HG03521 (cell line): ENCODE results near the gene RAB8B.
"Not testable (repeated sequence)": the region's sequence is repeated elsewhere in the genome, so short reads cannot be mapped to it uniquely, and the experiment has no call there.

Experiments used
- ATAC-seq: cut with Tn5 transposase; IDR thresholded peaks from one replicate; pipeline ENCODE4 v1.9.1; 2021; ENCODE audit warnings: mild to moderate bottlenecking, moderate library complexity; ENCODE audit not compliant: unreplicated experiment

Gene RAB8B

GRCh38 chr15:63233667-63234423 is 44.4 kb downstream of the RAB8B start:
- no peak for ATAC-seq

DNA sequence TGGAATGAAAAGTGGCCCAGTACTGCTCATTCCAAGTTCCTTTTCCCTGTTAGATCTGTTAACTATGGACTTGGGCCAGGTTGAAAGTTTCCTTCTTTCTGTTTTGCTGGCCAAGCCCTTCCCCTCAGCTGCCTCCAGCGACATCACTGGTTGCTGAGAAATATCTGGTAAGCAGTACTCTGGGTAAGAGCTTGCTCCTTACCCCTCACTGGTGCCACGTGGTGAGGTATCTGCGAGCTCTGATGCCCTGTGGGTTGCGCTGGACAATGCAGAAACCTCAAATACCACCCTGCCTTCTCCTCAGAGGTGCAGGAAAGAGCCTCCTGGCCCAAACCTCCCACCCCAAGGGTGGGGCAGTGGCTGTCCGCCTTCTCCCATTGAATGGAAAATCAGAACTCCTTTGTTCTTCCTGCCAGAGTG is 45.1 kb downstream of the RAB8B start:
- ATAC-seq: no peak

GRCh38 chr15:63236272-63236671 is 46.9 kb downstream of the RAB8B start:
- ATAC-seq: no peak

- not testable (repeated sequence) for ATAC-seq
Measured at GRCh38 chr15:63237086-63237485, 47.7 kb downstream of the RAB8B start.

DNA sequence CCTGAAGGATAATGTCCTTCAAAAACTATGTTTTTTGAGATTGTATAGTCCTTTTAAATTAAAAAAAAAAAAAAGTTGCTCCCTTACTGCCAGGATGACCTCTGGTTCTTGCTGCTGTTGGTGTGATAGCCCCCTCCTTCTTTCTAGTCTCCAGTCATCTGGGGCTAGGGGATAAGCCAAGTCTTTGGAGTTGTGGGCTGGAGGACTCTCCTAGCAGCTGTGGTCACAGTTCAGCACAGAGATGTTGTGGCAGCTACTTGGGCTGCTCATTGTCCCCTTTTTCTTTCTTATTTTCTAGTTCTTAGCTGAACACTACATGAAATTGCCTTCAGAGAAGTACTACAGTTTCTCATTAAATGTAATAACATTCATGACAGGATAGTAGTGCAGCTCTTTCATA is 48.8 kb downstream of the RAB8B start:
- no peak for ATAC-seq

GRCh38 chr15:63238796-63239195 is 49.4 kb downstream of the RAB8B start:
- ATAC-seq: no peak

DNA sequence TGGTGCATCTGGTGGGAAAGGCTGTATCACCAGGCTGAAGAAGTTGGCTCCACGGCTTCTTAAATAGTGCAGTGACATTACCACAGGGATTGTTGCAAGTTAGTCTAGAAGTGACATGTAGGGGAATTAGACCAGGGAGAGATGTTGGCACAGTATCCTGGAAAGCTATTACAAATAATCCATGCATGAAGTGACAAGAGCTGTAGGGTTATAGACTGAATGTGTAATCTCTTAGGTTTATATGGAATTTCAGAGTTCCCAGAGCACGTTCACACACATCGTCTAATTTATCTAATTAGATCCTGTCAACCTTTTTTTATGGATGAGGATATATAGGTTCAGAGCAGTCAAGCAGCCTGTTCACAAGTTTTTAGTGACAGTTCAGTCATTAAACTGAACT is 50.7 kb downstream of the RAB8B start:
- ATAC-seq: no peak

GRCh38 chr15:63241316-63241715 is 51.9 kb downstream of the RAB8B start:
- ATAC-seq: no peak

- no peak for ATAC-seq
Measured at GRCh38 chr15:63243101-63243500, 53.7 kb downstream of the RAB8B start.

DNA sequence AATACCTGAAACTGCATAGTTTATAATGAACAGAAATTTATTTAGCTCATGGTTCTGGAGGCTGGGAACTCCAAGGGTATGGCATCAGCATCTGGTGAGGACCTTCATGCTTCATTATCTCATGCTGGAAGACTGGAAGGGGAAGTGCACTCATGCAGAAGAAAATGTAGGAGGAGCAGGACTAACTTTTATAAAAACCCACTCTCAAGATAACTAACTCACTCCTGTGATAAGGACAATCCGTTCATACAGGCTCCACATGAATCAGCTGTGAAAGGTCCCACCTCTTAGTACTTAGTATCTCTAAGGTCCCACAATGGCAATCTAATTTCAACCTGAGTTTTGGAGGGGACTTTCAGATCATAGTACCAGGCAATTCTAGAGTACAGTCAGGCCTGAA is 54.4 kb downstream of the RAB8B start:
- ATAC-seq: no peak

DNA sequence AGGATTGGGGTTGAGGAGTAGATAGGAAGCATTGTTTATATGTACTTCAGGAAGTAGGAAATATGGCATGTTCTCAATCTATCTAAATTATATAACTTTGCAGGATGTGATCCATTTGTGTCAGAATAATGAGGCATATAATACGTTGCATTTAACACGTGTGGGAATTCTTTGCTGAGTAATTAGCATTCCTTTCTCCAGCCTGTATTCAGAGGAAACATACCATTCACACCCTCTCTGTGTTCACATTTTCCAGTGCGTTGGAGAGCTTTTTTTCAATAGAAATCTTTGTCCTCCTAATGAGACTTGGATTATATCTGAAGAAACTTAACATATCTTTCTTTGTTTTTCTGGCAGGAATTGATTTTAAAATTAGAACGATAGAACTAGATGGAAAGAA is 55.0 kb downstream of the RAB8B start:
- ATAC-seq: no peak

DNA sequence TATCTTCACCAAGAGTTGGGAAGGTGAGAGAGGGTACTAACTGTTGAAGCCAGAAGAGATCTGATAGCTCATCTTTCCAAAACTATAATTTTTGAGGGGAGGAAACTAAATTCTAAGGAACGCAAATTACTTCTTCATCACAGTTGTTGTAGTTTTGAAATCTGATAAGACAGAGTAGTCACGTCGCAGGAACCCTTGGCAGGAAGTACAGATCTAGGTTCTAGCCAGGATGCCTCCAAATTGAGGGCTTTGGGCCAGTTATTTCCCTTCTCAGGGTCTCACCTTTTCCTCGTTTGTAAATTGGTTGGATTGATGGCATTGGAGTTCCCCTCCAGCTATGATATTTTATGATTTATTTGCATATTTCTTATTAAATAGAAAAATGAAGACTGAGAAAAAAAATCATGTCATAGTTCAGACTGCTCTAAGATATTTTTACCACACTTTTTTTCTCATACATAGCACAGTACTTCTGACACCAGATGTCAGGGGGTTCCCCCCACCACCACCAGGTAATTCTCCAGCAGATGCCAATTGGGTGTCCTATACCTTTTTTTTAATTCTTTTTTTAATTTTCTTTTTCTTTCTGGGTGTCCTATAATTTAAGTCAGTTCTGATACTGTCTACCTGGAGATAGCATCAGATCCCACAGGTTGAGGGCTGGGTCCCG is 55.7 kb downstream of the RAB8B start:
- ATAC-seq: no peak

DNA sequence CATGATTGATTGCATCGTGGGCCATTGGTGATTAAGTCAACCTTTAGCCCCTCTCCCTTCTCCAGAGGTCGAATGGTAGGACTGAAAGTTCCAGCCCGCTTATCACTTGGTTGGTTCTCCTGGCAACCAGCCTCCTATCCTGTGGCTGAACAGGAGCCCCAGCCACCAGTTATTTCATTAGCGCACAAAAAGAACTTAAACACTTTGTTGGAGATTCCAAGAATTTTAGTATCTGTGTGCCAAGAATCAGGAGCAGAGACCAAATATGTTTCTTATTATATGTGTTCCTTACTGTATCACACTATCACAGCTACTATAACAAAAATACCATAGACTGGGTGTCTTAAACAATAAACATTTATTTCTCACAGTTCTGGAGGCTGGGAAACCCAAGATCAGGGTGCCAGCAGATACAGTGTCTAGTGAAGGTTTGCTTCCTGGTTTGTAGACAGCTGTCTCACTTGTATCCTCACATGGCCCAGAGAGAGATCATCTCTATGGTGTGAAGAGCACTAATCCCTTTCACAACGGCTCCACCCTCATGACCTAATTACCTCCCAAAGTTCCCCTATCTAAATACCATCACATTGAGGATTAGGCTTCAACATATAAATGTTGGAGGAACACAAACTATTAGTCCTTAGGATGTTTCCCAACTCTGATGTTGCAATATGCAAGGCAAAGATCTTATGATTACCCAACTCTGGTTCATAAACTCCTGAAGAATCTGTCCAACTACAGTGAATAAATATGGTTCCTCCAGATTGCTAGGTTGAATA is 57.5 kb downstream of the RAB8B start:
- no peak for ATAC-seq

GRCh38 chr15:63250312-63250965 is 61.0 kb downstream of the RAB8B start:
- no peak for ATAC-seq

DNA sequence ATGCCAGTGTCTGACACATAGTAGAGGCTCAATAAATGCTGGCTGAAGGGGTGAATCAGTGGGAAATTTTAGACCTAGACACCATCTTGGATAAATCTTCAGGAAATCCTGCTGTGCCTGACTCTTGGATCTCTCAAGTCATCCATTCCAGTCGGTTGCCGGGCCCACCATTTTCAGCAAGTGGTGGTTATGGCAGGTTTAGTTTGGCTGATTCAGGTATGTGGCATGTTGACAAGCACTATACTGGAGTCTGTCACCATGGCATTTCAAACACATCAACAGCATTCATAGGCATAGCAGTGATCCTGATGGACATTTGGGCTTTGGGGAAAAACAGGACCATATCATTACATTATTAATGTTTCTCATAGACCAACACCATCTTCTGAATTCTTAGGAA is 62.3 kb downstream of the RAB8B start:
- no peak for ATAC-seq

DNA sequence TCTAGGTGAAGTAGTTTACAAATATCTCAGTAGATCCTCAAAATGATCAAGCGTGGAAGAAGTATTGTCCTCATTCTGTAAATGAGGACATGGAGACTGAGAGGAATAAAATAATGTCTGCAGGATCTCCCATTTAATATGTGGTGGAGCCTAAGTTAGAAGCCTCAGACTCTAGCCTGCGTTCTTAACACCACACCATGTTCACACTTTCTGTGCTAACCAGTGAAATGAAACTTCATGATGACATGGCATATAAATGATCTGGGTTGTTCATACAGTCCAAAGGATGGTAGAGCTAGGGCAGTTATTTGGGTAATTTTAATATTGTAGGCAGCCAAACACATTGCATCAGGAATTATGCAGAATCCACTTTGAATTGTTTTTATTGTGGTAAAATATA is 62.9 kb downstream of the RAB8B start:
- no peak for ATAC-seq

DNA sequence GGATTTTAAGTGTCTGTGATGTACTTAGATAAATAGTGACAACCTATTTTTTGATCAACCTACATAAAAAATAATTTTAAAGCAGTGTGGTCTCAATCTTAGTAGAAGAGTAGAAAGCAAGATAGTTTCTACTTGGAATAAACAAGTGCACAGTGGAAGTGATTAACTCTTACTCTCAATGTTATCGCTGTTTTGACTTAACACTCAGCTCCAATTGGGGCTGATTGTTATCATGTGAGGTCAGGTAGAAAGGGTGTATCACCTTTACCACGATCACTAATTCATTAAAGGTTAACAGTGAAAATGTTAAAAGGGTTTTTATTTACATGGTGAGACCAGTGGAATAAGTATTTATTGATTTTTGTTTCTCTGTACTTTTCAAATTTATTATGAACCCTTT is 65.6 kb downstream of the RAB8B start:
- no peak for ATAC-seq

DNA sequence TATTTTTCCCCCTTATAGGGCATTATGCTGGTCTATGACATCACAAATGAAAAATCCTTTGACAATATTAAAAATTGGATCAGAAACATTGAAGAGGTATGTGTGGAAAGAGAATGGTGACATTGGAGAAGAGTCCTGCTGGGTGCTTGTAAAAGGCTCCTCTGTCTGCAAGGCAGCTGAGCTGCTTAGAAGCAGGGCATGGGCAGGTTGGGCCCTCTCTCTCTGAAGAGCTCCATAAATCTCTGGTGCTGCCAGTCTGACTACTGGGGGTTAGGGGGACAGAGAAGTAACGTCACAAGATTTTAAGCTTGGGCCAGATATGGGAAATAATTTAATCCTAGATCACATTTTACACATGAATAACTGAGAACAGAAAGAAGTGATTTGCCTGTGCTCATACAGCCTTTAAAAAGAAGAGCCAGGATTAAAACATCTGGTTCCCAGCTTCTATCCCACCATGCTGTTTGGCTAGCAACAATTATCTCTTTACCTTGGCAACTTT is 66.1 kb downstream of the RAB8B start:
- no peak for ATAC-seq

DNA sequence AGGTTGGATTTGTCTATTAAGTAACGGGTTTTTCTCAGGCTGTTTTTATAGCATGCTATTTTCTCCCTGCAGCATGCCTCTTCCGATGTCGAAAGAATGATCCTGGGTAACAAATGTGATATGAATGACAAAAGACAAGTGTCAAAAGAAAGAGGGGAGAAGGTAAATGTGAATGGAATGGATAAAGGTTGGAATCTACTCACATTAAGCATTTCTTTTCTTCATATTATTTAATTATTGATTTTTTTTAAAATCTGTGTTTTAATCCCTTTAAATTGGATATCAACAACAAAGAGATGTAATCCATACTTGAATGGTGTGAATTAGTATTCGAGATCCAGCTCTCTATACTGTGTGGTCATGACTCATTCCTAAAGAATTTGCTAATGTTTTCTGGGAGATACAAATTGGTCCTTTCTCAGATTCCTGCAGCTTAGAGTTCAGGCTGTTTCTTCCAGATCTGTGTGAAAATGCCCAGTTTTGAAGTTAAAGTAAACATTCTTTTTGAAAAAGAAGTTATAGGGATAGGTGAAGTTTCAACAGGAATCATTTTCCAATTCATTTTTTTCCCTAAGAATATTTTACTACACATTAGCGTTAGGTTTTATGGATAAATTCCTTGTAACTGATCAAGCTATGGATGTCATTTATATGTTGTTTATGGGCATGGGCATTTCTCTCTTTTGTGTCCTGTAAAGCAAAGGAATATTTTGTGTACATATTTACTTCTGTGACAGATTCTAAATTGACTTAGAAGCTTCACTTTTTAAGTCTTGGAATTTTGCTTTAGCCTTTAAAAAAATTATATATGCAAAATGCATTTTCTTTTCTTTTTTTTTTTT is 67.2 kb downstream of the RAB8B start:
- ATAC-seq: no peak

DNA sequence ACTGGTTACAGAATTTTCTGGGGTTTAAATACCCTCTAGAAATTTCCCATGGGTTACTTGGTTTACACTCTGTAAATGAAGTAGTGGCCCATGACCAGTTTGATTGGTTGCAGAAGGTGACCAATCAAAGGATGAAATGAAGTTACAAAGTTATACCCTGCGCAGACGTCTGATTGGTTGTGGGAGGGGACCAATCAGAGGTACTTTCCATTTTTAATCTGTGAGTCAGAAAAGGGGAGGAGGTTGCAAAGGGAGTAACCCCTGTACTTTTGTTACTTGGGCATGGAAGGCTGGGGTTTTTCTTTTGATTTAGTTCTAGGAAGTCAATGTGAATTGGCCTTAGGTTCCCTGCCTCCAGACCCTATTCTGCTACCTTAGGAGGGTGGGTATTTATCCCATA is 69.3 kb downstream of the RAB8B start:
- ATAC-seq: no peak
